Measurements from ENCODE around the gene PRRT1B. TPM values are rescaled to one million over a fixed set of nuclear protein-coding genes. Genes with fewer than 3 reads are reported as not detected.

The PRRT1B gene
- total RNA-seq, 6 donors from 2014 or later, result 1.8 to 10.5 (median 8.0) TPM

GRCh38 chr9:131582466-131583336, 37.4 kb downstream of the PRRT1B start:
- H3K9me3 ChIP-seq, result no peaks in the 10 kb centered on the region
- H3K4me3 ChIP-seq, result no peak overlapping the region
- 94% methylated on average over 19 to 24 of the region's 27 CpGs for WGBS, 2 donors
- no peak for ATAC-seq (ENCODE audit: low FRiP score in 2 of 2)
- peaks cover 26 to 89% (median 76%) of the 10 kb centered on the region in 4 donors for H3K36me3 ChIP-seq
- H3K27me3 ChIP-seq, result no peaks in the 10 kb centered on the region
- peaks cover 8 to 23% (median 8%) of the 10 kb centered on the region in 4 donors for H3K4me1 ChIP-seq
- peak in 1 of 2 donors; percentile 70 for DNase-seq
- H3K27ac ChIP-seq, result no peak overlapping the region
- TF ChIP-seq POLR2A (IDR thresholded peaks at IDR 0.05) (no peak), EP300 (IDR thresholded peaks at IDR 0.05) (no peak), POLR2AphosphoS5 (IDR thresholded peaks at IDR 0.05) (no peak), CTCF (IDR thresholded peaks at IDR 0.05) (no peak)

GRCh38 chr9:131583337-131583645, 38.0 kb downstream of the PRRT1B start:
- Histone ChIP-seq H3K4me1 (peaks cover 8 to 23% (median 8%) of the 10 kb centered on the region in 4 donors), H3K27ac (no peak overlapping the region), H3K4me3 (no peak overlapping the region), H3K9me3 (no peaks in the 10 kb centered on the region), H3K36me3 (peaks cover 30 to 89% (median 76%) of the 10 kb centered on the region in 4 donors), H3K27me3 (no peaks in the 10 kb centered on the region)
- ATAC-seq (ENCODE audit: low FRiP score in 2 of 2) (no peak), DNase-seq (no peak)
- 100% methylated on average over 1 of the region's 5 CpGs; no CpG with 5 or more reads in 1 of the 2 donors for WGBS, 2 donors
- no peak for TF ChIP-seq POLR2AphosphoS5 (IDR thresholded peaks at IDR 0.05)
- no peak for TF ChIP-seq EP300 (IDR thresholded peaks at IDR 0.05)
- TF ChIP-seq CTCF (IDR thresholded peaks at IDR 0.05), result no peak
- no peak for TF ChIP-seq POLR2A (IDR thresholded peaks at IDR 0.05)

- no peak for ATAC-seq (ENCODE audit: low FRiP score in 2 of 2)
- WGBS, 2 donors, result 93 to 96% methylated on average over 13 to 24 of the region's 27 CpGs
- H3K27ac ChIP-seq, result peak overlapping the region in 2 of 4 donors; percentile 27 to 47
Observed at GRCh38 chr9:131583836-131584555, 38.7 kb downstream of the PRRT1B start.

GRCh38 chr9:131584858-131585257, 39.5 kb downstream of the PRRT1B start:
- H3K27ac ChIP-seq, result peak overlapping the region in 2 of 4 donors; percentile 42 to 47
- peaks cover 31 to 89% (median 77%) of the 10 kb centered on the region in 4 donors for H3K36me3 ChIP-seq
- no peak for ATAC-seq (ENCODE audit: low FRiP score in 2 of 2)

More at GRCh38 chr9:131583836-131584555, 38.7 kb downstream of the PRRT1B start:
- Histone ChIP-seq H3K9me3 (no peaks in the 10 kb centered on the region), H3K27me3 (no peaks in the 10 kb centered on the region), H3K36me3 (peaks cover 34 to 89% (median 77%) of the 10 kb centered on the region in 4 donors), H3K4me3 (no peak overlapping the region), H3K4me1 (peaks cover 8 to 19% (median 8%) of the 10 kb centered on the region in 4 donors)
- no peak for DNase-seq
- no peak for TF ChIP-seq POLR2AphosphoS5 (IDR thresholded peaks at IDR 0.05)
- no peak for TF ChIP-seq EP300 (IDR thresholded peaks at IDR 0.05)
- TF ChIP-seq POLR2A (IDR thresholded peaks at IDR 0.05), result no peak
- TF ChIP-seq CTCF (IDR thresholded peaks at IDR 0.05), result no peak

More at GRCh38 chr9:131584858-131585257, 39.5 kb downstream of the PRRT1B start:
- WGBS, 2 donors, result 58 to 78% methylated on average over 7 of the region's 7 CpGs
- H3K9me3 ChIP-seq, result no peaks in the 10 kb centered on the region
- no peak for TF ChIP-seq CTCF (IDR thresholded peaks at IDR 0.05)
- no peak for TF ChIP-seq POLR2AphosphoS5 (IDR thresholded peaks at IDR 0.05)
- H3K4me1 ChIP-seq, result peaks cover 8 to 14% (median 8%) of the 10 kb centered on the region in 4 donors
- H3K4me3 ChIP-seq, result no peak overlapping the region
- no peaks in the 10 kb centered on the region for H3K27me3 ChIP-seq
- no peak for DNase-seq
